SKM-1 (cell line): ENCODE results near the gene AQP7.
"Not testable (repeated sequence)": the region's sequence is repeated elsewhere in the genome, so short reads cannot be mapped to it uniquely, and the experiment has no call there.

ENCODE experiments used
- DNase-seq: peaks from one replicate; lab custom pipeline; 2025; ENCODE audit not compliant: unreplicated experiment; lab: John Stamatoyannopoulos, UW

Gene AQP7

GRCh38 chr9:33434317-33435105 is 32.1 kb upstream of the AQP7 start:
- DNase-seq, result no peak

GRCh38 chr9:33433871-33434270 is 31.5 kb upstream of the AQP7 start:
- DNase-seq, result no peak

DNA sequence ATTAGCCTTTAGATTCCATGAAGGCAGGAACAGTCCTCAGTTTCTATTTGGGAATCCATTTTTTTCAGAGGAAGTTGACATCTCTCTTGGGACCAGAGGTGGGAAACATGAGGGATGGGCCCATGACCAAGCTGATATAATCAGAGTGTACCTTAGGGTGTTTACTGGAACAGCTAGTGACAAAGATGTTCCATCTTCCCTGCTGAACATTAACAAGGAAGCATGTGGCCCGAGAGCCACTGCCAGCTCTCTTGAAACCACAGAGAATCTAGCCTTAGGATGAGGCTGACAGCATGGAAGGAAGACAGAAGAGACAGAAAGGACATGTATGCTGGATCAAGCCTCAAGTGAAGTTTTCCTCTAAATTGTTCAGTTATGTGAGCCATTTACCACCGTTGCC is 29.1 kb upstream of the AQP7 start:
- DNase-seq, result no peak

GRCh38 chr9:33430942-33431341 is 28.6 kb upstream of the AQP7 start:
- DNase-seq, result no peak

DNA sequence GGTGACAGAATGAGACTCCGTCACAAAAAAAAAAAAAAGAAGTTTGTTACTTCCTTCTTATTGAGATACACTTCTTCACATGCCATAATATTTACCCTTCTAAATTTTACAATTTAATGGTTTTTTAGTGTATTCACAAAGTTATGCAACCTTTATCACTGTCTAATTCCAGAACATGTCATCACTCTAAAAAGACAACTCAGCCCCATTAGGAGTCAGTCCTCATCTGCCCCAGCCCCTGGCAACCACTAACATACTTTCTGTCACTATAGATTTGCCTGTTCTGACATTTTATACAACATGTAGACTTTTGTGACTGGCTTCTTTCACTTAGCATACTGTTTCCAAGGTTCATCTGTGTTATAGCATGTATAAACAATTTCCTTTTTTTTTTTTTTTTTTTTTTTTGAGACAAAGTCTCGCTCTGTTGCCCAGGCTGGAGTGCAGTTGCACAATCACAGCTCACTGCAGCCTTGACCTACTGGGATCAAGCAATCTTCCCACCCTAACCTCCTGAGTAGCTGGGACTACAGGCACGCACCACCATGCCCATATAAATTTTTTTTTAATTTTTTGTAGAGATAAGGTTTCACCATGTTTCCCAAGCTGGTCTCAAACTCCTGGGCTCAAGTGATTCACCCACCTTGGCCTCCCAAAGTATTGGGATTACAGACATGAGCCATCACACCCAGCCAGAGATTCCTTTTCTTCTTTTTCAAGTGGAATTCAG is 27.1 kb upstream of the AQP7 start:
- no peak for DNase-seq

GRCh38 chr9:33426843-33427293 is 24.5 kb upstream of the AQP7 start:
- DNase-seq, result no peak

DNA sequence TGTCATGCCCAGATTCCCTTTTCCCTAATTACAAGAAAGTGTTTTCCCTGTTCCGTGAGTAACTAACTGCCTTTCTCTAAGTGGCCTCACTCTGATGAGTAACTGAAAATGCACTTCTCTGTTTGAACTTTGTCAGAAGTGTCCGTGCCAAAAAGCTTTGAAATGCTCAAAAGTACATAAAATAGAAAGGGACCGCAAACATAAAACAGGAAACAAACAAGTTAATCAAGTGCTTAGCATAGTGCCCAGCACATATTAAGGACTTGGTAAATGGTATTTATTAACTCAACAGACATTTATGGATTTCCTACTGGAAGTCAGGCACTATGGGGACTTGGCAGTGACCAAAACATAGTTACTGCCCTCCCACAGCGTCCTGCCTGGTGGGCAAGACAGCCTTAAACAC is 22.8 kb upstream of the AQP7 start:
- no peak for DNase-seq

DNA sequence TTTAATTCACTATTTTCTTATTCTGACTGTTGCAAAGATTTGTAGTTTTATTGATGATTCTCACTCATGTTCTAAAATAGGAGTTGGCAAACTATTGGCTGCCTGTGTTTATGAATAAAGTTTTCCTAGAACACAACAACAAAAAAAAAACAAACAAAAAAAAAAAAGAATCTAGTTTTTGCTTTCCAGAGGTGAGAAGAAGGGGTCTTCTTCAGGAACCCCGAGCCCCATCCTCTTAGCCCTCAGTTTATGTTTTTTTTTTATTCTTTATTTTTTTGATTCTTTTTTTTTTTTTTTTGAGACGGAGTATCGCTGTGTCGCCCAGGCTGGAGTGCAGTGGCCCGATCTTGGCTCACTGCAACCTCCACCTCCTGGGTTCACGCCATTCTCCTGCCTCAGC is 22.1 kb upstream of the AQP7 start:
- not testable (repeated sequence) for DNase-seq

DNA sequence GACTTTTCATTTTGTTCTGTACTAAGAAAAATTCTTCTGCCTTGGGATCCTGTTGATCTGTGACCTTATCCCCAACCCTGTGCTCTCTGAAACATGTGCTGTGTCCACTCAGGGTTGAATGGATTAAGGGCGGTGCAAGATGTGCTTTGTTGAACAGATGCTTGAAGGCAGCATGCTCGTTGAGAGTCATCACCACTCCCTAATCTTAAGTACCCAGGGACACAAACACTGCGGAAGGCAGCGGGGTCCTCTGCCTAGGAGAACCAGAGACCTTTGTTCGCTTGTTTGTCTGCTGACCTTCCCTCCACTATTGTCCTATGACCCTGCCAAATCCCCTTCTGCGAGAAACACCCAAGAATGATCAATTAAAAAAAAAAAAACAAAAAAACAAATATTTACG is 21.7 kb upstream of the AQP7 start:
- not testable (repeated sequence) for DNase-seq

- DNase-seq, result no peak
These were observed 17.4 kb upstream of the AQP7 start for GRCh38 chr9:33419708-33420303.

DNA sequence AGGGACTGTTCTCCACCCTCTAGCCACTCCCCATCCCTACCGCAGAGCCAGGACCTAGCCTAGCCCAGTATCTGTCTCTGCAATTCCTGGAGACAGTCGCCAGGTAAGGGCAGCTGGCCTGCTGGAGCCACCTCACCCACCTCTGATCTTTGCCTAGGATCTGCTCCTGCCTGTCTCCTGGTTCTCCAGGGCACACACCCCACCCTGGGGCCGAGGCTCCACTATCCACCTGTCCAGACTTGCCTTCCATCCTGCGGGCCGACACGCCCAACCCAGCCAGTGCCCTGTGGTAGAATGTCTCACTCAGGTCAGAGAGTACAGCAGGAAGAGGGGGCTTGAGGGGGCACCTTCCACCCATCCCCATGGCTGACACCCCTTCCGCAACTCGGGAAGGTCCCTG is 15.7 kb upstream of the AQP7 start:
- DNase-seq, result no peak

DNA sequence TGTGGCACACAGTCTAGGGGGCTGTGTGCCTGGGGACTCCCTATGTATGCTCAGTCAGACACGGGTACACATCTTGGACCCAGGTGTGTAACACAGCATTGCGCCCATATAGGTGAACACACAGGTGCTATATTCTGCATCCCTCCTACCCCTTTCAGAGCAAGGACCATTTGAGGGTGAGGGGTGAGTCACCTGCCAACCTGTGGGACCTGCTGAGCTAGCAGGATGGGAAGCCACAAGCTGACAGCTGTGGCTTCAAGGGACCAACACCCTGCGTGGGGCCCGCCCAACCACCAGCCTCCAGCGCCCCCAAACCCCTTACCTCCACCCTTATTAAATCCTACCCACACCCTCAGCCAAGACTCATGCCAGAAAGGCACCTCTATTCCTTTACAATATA is 14.6 kb upstream of the AQP7 start:
- no peak for DNase-seq

GRCh38 chr9:33415501-33416038 is 13.2 kb upstream of the AQP7 start:
- DNase-seq, result peak; percentile 38

GRCh38 chr9:33414889-33415500 is 12.6 kb upstream of the AQP7 start:
- DNase-seq, result no peak

DNA sequence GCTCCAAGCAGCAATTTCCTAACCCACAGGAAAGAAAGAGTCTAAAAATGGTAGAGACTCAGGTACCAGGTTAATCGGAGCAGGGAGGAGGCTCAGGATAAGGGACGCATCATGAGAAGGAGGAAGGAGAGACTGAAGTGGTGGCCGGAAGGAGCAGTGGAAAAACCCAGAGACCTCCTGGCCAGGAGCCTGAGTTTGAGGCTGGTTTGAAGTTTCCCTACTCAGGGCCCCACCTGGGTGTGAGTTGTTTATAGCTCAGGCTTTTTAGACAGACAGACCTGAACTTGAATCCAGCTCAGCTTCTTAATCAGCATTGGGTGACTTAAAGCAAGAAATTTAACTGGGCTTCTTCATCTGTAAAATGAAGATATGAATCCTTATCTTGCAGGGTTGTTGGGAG is 11.9 kb upstream of the AQP7 start:
- no peak for DNase-seq

DNA sequence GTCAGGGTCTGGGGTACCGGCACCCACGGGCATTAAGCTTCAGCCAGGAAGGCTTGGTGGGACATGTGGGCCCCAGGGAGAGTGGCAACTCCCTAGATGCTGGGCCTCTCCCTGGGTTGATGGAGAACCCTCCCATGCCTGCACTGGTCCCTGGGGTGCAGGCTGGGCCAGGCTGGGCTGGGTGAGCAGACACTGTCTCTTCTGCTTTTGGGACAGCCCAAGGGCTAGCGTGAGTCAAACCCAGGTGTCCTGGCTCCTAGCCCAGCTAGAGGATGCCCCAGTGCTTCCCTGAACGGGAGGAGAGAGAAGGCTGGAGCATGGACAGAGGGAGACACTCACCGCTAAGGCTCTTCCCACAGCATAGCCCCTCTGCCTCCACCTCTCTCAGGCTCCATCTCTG is 5.7 kb upstream of the AQP7 start:
- DNase-seq, result no peak

GRCh38 chr9:33407061-33407460 is 4.7 kb upstream of the AQP7 start:
- DNase-seq, result no peak

GRCh38 chr9:33404788-33405362 is 2.5 kb upstream of the AQP7 start:
- no peak for DNase-seq

- DNase-seq, result no peak
These were observed 1.8 kb upstream of the AQP7 start for GRCh38 chr9:33403941-33404787.

DNA sequence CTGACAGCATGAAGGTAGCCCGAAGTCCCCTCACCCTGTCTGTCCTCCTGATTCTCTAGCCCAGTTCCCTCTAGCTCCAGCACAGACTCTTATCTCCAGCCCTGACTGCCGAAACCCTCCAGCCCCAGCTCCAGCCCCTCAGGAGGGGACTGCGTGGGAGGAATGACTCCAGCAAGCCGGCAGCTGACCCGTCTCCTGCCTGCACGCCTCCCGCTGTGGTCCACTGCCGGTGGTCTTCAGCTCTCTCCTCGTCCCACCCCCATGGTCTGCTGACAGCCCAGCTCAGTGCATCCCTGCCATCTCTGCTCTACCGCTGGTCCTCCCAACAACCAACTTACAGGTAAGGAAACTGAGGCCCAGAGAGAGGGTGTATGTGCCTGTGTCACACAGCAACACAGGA is 559 bp downstream of the AQP7 start:
- DNase-seq, result not testable (repeated sequence)
